Adrenal gland (tissue), 12 donors: ENCODE measurements around the gene LPCAT1. TPM values are rescaled to one million over a fixed set of nuclear protein-coding genes. Genes with fewer than 3 reads are reported as not detected.

Source experiments
- DNase-seq, 7 donors: peaks; one replicate each; pipeline ENCODE4 v3.0.0-alpha.2; 2019 to 2020
- H3K27ac ChIP-seq, 5 donors: fragments of 200-600 bp; sonication (generic) in 4 of 5; 1 replicate in 3 of 5; 2 replicates in 2 of 5; pipeline versions ENCODE4 v1.5.1 to v1.8.0; 2016 to 2020; ENCODE audit warnings: mild to moderate bottlenecking in 1 of 5
- H3K27me3 ChIP-seq: fragments of 200-600 bp; 2 replicates; pipeline ENCODE4 v1.8.0; 2021
- H3K36me3 ChIP-seq, 2 donors: fragments of 200-600 bp; replicated peaks in 1 of 2; 1 replicate in 1 of 2; 2 replicates in 1 of 2; pipeline versions ENCODE4 v1.5.1 to v1.8.0; 2018 to 2022
- H3K4me1 ChIP-seq, 2 donors: fragments of 200-600 bp; replicated peaks in 1 of 2; 1 replicate in 1 of 2; 2 replicates in 1 of 2; pipeline versions ENCODE4 v1.5.1 to v1.8.0; 2018 to 2021
- H3K4me3 ChIP-seq, 4 donors: fragments of 200-600 bp; sonication (generic) in 3 of 4; one replicate each; pipeline ENCODE4 v1.5.1; 2016 to 2018
- H3K9me3 ChIP-seq, 3 donors: fragments of 200-600 bp; sonication (generic) in 1 of 3; replicated peaks in 1 of 3; 1 replicate in 2 of 3; 2 replicates in 1 of 3; pipeline versions ENCODE4 v1.5.1 to v1.8.0; 2016 to 2021
- POLR2A ChIP-seq, 2 donors: fragments of 450-650 bp; IDR thresholded peaks; one replicate each; pipeline ENCODE4 v1.6.1; 2017; ENCODE audit warnings: antibody characterized with exemption in 2 of 2, mild to moderate bottlenecking in 2 of 2, moderate library complexity in 1 of 2
- WGBS, 4 donors: extraction: QIAGEN DNeasy Blood & Tissue Kit in 2 of 4; methylation state at CpG; one replicate each; pipeline versions ENCODE4 v1.1.5 to v1.1.7; 2013 to 2017; 5-methylcytosine and 5-hydroxymethylcytosine counted together
- intact Hi-C, 2 donors: fragments of 100-400 bp; cut with DNase I; formaldehyde crosslinking; loops; one replicate each; pipeline versions ENCODE4 v1.14.1 to v1.15.0; 2022 to 2023
- polyA plus RNA-seq, 3 donors: library from polyadenylated mRNA; stranded (reverse); fragments of 200-250 nt in 2 of 3; fragments of 350-450 nt in 1 of 3; fragmentation: Illumina TruSeq in 1 of 3; extraction: RNeasy Lipid Tissue Mini Kit (QIAGEN cat#74804) in 1 of 3; gene quantifications; one replicate each; pipeline ENCODE4 v1.2.3, GENCODE V29; 2013 to 2014
- total RNA-seq, 9 donors: library from RNA; depleted of rRNA in 4 of 9; stranded (reverse); fragments of >200 nt in 4 of 9; fragments of 120-200 nt in 1 of 9; fragmentation: NEBNext Ultra II Directional in 1 of 9; extraction: Animal tissue kit (Norgen Biotek cat#: 25700) in 1 of 9; gene quantifications; one replicate each; pipeline versions ENCODE4 v1.1.0 to v1.2.4, GENCODE V29; 2013 to 2023
- TF ChIP-seq, protein P1 (sequence below), 6 experiments: fragments of 450-650 bp in 4 of 6; fragments of 200-600 bp in 2 of 6; sonication (generic) in 1 of 6; IDR thresholded peaks; 1 replicate in 5 of 6; 2 replicates in 1 of 6; pipeline versions ENCODE4 v1.5.1 to v1.8.0; 2016 to 2021; ENCODE audit warnings: antibody characterized with exemption in 6 of 6, mild to moderate bottlenecking in 2 of 6, moderate library complexity in 1 of 6
- donor health status: healthy with polysubstance abuse.
- donor health status: Bipolar disorder and iron deficiency.
- donor health status: DM: yes; HTN: yes; CAD: no.
- donor health status: DM: no; HTN: no; CAD: no.
- donor health status: DM: no; HTN: no; CAD: no.
- donor health status: DM: yes; HTN: yes; CAD: no.

Gene LPCAT1
- total and polyA plus RNA-seq, 12 donors, result 23.2 to 59.1 (median 42.6) TPM

DNA sequence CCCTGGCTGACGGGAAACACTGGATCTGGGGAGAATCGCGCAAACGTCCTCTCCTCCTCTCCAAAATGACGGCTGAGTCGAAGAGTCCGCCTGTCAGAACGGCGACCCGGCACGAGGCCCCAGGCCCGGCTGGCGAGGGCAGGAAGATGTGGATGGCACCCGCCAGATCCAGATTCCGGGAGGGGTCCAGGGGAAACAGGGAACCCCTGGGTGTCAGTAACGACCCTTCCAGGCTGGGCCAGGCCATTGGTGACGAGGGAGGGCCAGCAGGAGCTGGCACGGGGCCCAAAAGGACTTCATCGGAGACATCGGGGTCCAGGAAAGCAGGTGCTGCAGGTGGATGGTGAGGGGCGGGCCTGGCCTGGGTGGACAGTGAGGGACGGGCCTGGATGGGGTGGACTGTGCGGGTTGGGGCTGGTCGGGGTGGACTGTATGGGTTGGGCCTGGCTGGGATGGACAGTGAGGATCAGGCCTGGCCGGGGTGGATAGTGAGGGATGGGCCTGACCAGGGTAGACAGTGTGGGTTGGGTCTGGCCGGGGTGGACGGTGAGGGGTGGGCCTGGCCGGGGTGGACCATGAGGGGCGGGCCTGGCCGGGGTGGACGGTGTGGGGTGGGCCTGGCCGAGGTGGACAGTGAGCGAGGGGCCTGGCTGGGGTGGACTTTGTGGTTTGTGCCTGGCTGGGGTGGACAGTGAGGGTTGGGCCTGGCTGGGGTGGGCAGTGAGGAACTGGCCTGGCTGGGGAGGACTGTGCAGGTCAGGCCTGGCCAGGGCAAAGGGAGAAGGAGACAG is 92.5 kb downstream of the LPCAT1 start:
- peak in 1 of 7 donors; percentile 11 for DNase-seq
- intact Hi-C loops, result no loop called here
- Histone ChIP-seq H3K4me1 (no peaks in the 10 kb centered on the region), H3K36me3 (no peaks in the 10 kb centered on the region), H3K4me3 (no peak overlapping the region), H3K9me3 (peaks cover 0 to 13% (median 11%) of the 10 kb centered on the region in 3 donors), H3K27ac (no peak overlapping the region), H3K27me3 (no peaks in the 10 kb centered on the region)
- TF ChIP-seq, protein P1, sequence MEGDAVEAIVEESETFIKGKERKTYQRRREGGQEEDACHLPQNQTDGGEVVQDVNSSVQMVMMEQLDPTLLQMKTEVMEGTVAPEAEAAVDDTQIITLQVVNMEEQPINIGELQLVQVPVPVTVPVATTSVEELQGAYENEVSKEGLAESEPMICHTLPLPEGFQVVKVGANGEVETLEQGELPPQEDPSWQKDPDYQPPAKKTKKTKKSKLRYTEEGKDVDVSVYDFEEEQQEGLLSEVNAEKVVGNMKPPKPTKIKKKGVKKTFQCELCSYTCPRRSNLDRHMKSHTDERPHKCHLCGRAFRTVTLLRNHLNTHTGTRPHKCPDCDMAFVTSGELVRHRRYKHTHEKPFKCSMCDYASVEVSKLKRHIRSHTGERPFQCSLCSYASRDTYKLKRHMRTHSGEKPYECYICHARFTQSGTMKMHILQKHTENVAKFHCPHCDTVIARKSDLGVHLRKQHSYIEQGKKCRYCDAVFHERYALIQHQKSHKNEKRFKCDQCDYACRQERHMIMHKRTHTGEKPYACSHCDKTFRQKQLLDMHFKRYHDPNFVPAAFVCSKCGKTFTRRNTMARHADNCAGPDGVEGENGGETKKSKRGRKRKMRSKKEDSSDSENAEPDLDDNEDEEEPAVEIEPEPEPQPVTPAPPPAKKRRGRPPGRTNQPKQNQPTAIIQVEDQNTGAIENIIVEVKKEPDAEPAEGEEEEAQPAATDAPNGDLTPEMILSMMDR (IDR thresholded peaks at IDR 0.05), result no peak
- TF ChIP-seq POLR2A (IDR thresholded peaks at IDR 0.05), result no peak
- 86 to 91% (median 89%) methylated on average over 29 to 33 of the region's 33 CpGs for WGBS, 4 donors

DNA sequence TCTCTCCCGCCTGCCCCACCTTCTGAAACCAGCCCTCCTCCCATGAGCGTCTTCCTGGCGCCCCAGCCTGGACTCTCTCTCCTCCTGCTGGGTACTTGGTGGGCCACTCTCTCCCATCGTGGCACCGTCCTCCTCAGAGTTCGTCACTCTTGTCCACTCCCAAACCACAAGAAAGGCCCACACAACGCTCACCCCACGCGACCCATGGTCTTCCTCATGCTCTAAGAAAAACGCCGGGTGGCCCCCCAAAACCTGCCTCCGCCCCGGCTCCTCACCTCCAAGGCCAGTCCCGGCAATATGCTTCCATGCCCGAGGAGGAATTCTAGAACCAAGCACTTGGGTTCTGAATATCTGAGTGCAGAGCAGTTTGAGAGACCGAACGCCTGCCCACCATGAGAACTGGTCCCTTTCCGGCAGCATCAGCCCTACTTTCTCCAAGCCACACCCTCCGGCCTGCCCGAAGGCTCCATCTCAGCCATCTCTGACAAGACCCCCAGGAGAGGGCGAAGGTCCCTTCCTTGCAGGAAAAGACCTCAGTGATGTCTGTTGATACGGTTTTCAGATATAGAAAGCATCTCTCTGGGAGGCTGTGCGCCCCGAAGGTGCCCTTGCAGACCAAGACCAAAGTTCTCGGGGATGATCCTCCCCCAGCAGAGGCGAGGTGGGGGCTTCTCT is 93.5 kb downstream of the LPCAT1 start:
- WGBS, 4 donors, result 80 to 86% (median 84%) methylated on average over 23 to 26 of the region's 26 CpGs
- Histone ChIP-seq H3K27me3 (no peaks in the 10 kb centered on the region), H3K36me3 (no peaks in the 10 kb centered on the region), H3K27ac (no peak overlapping the region), H3K4me3 (no peak overlapping the region), H3K4me1 (no peaks in the 10 kb centered on the region), H3K9me3 (peaks cover 0 to 13% (median 11%) of the 10 kb centered on the region in 3 donors)
- DNase-seq, result peak in 2 of 7 donors; percentile 5 to 7
- TF ChIP-seq, protein P1 (IDR thresholded peaks at IDR 0.05), result no peak
- no peak for TF ChIP-seq POLR2A (IDR thresholded peaks at IDR 0.05)
- intact Hi-C loops, result no loop called here

DNA sequence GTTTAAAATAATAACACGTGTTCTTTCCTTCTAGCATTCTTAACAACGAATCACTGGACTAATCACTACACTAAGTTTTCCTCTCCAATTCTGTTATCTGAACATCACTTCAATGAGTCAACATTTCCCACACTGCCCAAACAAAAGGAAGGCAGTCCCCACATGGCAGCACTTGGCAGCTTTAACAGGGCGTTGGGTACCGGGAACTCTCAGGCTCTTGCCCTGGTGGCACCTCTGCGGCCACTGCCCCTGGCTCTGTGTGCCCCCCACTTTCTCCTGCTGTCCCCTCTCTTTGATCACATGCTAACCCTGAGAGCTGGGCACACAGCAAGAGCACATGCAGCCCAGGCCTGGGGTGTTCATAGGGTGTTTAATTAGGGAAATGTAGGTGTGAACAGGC is 94.3 kb downstream of the LPCAT1 start:
- no peak for TF ChIP-seq POLR2A (IDR thresholded peaks at IDR 0.05)
- TF ChIP-seq, protein P1 (IDR thresholded peaks at IDR 0.05), result no peak
- Histone ChIP-seq H3K36me3 (no peaks in the 10 kb centered on the region), H3K4me1 (no peaks in the 10 kb centered on the region), H3K27ac (no peak overlapping the region), H3K27me3 (no peaks in the 10 kb centered on the region), H3K4me3 (no peak overlapping the region), H3K9me3 (peaks cover 0 to 13% (median 11%) of the 10 kb centered on the region in 3 donors)
- DNase-seq, result peak in 1 of 7 donors; percentile 8
- intact Hi-C loops, result no loop called here
- WGBS, 4 donors, result 85 to 94% (median 91%) methylated on average over 5 of the region's 5 CpGs

DNA sequence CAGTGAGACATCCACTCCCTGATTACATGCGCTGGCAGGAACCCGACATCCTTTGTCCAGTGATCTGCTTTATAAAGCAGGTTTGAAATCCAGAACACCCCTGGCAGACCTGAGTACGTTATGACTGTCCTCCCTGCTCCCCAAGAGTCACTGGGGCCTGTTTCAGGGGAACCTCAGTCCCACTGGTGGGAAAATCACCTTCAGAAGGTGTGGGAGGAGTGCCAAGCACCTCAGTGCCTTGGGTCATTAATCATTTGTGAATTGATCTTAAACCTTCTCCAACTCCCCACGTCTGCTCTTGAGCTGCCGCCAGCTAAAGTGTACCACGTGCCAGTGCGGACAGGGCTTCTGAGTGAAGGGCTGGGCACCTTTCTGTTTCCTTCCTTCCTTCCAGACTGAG is 94.7 kb downstream of the LPCAT1 start:
- H3K27ac ChIP-seq, result no peak overlapping the region
- TF ChIP-seq, protein P1 (IDR thresholded peaks at IDR 0.05), result no peak
- no peak for TF ChIP-seq POLR2A (IDR thresholded peaks at IDR 0.05)
- H3K36me3 ChIP-seq, result no peaks in the 10 kb centered on the region
- intact Hi-C loops, result no loop called here
- no peak overlapping the region for H3K4me3 ChIP-seq
- peak in 1 of 7 donors; percentile 2 for DNase-seq
- WGBS, 4 donors, result 81 to 83% (median 81%) methylated on average over 7 of the region's 7 CpGs
- no peaks in the 10 kb centered on the region for H3K4me1 ChIP-seq
- no peaks in the 10 kb centered on the region for H3K27me3 ChIP-seq
- H3K9me3 ChIP-seq, result peaks cover 0 to 13% (median 11%) of the 10 kb centered on the region in 3 donors
